NK-92 (cell line): ENCODE measurements around the gene FAM241B.

Experiments used
- DNase-seq: peaks from one replicate; lab custom pipeline; 2025; ENCODE audit not compliant: unreplicated experiment; lab: John Stamatoyannopoulos, UW

FAM241B gene

GRCh38 chr10:69647819-69648218 lies 17.8 kb downstream of the FAM241B start:
- DNase-seq = no peak

DNA sequence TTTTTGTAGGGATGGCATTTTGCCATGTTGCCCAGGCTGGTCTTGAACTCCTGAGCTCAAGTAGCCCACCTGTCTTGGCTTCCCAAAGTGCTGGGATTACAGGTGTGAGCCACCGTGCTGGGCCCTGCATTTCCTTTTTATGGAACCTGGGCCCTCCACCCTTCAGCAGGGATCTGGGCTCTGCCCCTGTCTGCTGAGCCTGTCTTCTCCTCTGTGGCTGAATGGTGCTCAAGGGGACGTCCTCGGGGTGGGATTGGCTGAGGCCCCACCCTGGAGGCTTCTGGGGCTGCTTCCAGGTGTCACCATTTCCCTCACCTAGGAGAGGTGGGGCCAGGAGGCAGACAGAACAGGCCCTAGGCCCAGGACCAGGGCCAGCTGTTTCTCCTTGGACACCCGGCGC lies 18.4 kb downstream of the FAM241B start:
- no peak for DNase-seq

GRCh38 chr10:69649786-69650550 lies 19.9 kb downstream of the FAM241B start:
- no peak for DNase-seq

- DNase-seq = no peak
These were observed 20.7 kb downstream of the FAM241B start for GRCh38 chr10:69650589-69651261.

GRCh38 chr10:69651362-69651761 lies 21.3 kb downstream of the FAM241B start:
- DNase-seq = no peak

GRCh38 chr10:69652111-69652856 lies 22.2 kb downstream of the FAM241B start:
- no peak for DNase-seq

DNA sequence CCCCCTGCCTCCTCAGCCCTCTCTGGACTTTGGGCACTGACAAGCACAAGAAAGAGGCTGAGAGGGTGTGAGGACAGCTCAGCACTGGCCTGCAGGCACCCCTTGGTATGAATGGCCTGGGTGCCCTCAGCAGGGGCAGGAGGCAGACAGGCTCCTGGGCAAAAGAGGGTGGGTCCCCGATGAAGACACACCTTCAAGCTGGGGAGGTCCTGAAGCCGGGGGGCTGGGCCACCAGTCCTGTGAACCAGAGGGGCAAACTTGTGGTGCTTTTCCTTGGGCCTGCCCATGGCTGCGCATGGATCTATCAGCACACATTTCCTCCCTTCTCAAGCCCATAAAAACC lies 22.8 kb downstream of the FAM241B start:
- no peak for DNase-seq

DNA sequence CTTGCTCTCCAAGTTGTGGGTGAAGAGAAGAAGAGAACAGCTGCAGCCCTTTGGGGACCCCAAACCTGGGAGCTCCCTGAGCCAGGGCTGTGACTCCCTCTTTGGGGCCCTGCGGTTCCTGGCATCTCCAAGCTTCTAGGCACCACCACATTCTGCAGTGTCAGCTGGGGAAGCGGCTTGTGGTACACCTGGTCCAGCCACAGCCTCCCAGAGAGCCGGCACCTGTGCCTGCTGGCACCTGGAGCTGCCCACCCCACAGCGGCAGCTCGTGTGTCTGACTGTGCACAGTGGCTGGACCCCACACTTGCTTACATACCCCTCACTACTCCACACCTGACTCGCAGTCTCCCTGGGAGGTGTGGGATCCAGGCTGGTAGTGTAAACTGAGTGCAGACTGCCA lies 23.5 kb downstream of the FAM241B start:
- no peak for DNase-seq

DNA sequence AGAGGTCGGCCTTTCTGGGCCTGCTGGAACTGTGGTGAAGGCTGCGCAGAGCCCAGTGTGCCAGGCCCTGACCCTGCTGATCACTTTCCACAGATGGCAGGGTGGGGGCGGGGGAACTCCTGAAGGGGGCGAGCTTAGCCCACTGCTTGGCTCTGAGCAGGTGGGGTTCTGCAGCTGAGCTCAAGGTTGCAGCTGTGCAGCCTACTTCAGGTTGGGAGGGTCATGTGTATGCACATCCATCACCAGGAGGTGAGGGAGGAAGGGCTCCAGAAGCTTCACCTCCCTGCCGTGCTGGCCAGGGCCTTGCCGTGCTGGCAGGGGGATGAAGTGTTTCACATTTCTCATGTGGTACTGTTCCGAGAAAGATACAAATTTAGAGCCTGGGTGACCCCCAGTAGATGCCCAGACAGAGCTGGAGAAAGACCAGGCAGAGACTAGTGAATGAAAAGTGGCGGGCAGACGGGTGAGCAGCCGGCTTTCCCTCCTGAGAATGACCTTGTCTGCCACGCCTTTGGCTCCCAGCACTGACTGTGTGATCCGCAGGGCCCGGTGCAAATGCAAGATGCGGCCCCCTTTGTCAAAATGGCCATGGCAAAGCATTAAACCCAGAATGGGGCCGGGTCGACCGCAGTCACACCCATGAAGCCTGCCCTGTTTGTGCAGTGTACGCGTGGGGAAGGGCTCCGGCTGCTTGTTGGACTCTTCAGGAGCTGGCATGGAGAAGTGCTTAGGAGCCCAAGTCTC lies 25.2 kb downstream of the FAM241B start:
- no peak for DNase-seq

DNA sequence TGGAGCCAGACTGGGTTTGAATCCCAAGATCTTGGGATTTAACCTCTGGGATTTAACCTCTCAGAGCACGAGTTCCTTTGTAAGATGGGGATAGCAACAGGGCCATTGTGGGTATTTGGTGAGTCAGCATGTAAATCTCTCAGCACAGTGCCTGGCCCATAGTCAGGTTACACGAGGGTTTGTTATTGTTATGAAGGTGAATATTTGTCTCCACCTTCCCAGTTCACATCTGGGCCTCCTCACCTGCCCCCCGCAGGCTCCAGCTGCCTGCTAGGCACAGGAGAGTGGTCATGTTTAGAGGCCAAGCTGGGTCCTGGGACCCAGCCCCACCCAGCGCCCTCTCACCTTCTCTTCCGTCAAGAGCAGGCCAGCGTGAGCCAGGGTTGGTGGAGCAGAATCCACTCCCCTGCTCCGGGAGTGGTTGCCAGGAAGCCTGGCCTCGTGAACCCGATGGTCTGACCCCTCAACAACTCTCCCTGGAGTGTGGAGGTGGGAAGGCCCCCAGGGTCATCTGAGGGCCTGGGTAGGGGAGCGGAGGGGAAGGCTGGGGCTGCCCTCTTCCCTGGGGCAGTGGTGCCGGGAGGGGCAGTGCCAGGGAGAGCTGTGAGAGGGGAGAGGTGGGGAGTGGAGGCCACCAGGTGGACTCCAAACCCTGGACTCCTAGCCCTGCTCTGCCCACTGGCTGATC lies 26.0 kb downstream of the FAM241B start:
- DNase-seq = no peak

- no peak for DNase-seq
These were observed 26.8 kb downstream of the FAM241B start for GRCh38 chr10:69656742-69657269.

DNA sequence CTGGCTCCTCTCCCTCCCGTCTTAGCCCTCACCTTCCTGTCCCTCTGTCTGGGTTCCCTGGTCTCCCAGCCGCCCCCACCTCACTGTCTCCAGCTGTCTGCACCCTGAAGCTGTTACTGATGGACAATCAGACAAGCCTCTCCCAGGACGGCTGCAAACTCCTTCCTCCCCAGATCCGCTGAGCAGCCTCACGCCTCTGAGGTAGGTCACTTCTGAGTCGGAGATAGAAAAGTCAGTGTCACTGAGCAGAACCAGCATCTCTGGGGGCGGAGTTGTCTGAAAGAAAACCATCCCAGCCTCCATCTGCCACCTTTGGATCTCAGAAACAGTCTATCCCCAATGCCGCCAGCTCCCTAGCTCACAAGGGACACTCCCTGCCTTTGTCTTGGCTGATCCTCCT lies 27.4 kb downstream of the FAM241B start:
- no peak for DNase-seq

GRCh38 chr10:69657866-69658265 lies 27.8 kb downstream of the FAM241B start:
- DNase-seq = no peak

DNA sequence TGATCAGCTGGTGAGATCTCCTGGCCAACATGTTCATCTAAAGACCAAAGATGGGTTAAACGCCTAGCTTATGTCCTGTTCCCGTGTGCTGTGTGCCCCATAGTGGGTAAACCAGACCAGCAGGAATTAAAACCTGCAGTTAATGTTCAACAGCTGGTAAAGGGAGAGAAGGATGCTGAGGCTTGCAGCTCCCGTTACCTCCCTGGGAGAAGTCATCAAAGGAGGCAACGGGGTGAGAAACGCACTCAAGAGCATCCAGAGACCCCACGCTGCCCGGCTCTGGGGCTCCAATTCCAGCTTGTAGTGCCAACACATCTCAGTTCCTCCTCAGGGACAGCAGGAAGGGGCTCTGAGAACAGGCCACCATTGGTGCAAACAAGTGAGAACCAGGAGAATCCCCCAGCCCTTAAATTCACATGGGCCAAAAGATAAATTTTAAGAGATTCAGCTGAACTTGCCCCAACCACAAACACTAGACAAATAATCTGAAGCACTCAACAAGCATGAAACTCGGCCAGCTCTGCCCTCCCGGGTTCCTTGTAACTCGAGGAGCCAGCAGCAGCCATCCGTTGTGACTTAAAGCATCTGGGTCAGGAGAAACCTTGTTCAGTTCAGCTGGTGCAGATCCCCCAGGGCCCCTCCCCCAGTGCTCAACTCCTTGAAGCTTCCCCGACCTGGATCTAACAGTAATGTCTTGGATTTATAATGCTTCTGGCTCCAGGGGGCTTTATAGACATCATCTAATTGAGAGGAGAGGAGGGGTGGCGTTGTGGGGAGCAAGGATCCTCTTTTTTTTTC lies 29.4 kb downstream of the FAM241B start:
- DNase-seq = no peak

- no peak for DNase-seq
These were observed 30.2 kb downstream of the FAM241B start for GRCh38 chr10:69660296-69660695.

DNA sequence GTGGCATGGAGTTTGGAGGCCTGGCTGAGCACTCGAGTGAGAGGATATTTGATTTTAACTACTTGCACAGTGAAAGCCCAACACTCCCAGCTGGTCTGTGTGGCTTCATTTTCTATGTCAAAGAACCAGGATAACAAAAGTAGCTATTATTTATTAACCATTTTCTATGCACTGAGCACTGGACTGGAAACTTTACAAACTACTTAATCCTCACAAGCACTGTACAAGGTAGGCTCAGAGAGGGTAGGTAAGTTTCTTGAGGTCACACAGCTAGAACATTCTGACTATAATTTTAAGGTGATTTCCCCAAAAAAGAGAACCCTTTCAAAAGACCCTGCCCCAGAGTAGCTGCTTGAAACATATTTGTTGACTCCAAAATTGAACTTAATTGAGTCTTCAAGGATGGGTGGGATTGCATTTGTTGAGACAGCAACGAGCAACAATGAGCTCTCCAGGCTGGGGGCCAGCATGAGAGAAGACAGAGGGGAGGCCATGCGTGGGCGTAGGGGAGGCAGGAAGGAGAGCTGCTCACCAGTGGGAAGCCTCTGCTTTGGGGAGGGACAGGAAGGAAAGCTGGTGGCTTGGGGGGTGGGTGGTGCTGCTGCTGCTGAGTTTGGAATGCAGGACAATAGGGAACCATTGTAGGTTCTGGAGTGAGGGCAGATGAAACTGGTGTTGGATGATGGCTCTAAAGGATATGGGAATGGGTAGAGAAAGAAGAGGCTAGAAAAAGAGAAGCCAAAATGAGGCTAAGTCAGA lies 31.5 kb downstream of the FAM241B start:
- no peak for DNase-seq

DNA sequence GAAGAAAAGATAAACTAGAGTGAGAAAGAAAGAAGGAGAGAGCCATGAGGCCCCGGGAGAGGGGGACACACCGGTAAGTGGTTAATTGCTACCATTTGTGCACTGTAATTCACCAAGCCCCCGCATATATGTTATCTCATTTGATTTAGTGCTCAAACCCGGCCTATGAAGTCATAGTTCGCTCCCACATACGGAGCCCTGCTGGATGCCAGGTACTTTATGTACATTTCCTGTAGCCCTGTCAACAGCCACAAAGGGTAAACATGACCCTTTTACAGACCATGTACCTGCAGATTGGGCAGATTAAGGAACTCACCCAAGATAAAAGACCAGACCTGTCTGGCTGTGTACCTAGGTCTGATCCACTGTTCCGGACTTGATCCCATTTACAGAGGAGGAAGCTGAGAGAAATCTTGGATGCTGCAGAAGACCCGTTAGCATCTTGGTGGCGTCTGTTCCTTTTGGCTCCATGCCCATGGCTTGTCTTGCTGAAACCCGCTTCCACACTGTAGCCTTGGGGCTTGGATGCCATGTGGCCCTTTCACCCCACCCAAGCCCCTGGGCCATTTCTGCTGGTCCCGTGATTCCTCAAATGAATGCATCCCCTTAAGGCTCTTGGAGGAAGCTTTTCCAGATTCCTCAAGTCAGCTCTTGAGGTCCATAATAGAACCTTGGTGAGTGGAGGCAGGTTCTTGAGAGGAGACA lies 32.3 kb downstream of the FAM241B start:
- no peak for DNase-seq

DNA sequence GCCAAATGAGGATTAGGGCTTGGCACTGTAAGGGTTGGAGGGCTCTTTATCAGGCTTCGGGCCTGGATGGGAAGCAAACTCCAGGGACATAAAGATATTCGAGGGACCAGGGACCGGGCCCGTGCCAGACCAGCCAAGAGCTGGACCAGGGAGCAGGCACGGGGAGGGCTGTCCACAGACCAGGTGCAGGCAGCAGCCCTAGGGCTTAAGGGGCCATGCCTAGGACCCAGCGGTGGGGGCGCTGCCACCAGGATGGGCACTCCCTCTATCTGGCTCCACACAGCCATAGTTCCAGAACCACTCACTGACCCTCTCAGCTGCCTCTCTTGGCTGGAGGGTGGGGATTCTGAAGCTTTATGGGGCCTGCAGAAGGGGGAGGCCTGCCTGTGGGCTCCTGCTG lies 32.9 kb downstream of the FAM241B start:
- no peak for DNase-seq
